Activated CD8-positive, alpha-beta T cell treated with anti-CD3 and anti-CD28 coated beads, Interleukin-2, amount 10 ng/mL, durations not matched to agents 7 days and 5 days (primary cell): ENCODE results near the gene PDE3A. TPM values are rescaled to one million over a fixed set of nuclear protein-coding genes. Genes with fewer than 3 reads are reported as not detected.

Source experiments
- ATAC-seq: fragments of 150-1000 bp; cut with Tn5 transposase; one replicate; pipeline ENCODE4 v1.10.0; 2021; ENCODE audit warnings: moderate library complexity
- CTCF ChIA-PET: fragments of 350-600 bp; sonication (Branson Sonifier 250); formaldehyde crosslinking; loops from one replicate; lab custom pipeline; 2021; ENCODE audit warnings: antibody characterized with exemption; lab: Charles Lee
- POLR2A ChIA-PET: fragments of 350-600 bp; sonication (Branson Sonifier 250); formaldehyde crosslinking; loops from one replicate; lab custom pipeline; 2021; ENCODE audit warnings: antibody characterized with exemption; lab: Charles Lee
- DNase-seq: peaks from one replicate; pipeline ENCODE4 v3.0.0-alpha.2; 2020
- H3K27ac Mint-ChIP-seq: one replicate; pipeline ENCODE4 v1.8.0; 2021; ENCODE audit warnings: mild to moderate bottlenecking, mixed read lengths
- H3K27me3 Mint-ChIP-seq: one replicate; pipeline ENCODE4 v1.8.0; 2021; ENCODE audit warnings: low read depth, mixed read lengths
- H3K36me3 Mint-ChIP-seq: one replicate; pipeline ENCODE4 v1.8.0; 2021; ENCODE audit warnings: low read depth, mixed read lengths
- H3K4me1 Mint-ChIP-seq: one replicate; pipeline ENCODE4 v1.8.0; 2021; ENCODE audit warnings: low read depth, mixed read lengths
- H3K4me3 Mint-ChIP-seq: one replicate; pipeline ENCODE4 v1.8.0; 2021; ENCODE audit warnings: mild to moderate bottlenecking, mixed read lengths
- H3K9me3 Mint-ChIP-seq: one replicate; pipeline ENCODE4 v1.8.0; 2022; ENCODE audit warnings: mixed read lengths; ENCODE audit not compliant: insufficient read depth
- total RNA-seq, 2 experiments: library from RNA; stranded (reverse); gene quantifications; one replicate each; pipeline ENCODE4 v1.2.3, GENCODE V29; 2021

The PDE3A gene
- total RNA-seq, 2 experiments from 2014 or later, result not detected

DNA sequence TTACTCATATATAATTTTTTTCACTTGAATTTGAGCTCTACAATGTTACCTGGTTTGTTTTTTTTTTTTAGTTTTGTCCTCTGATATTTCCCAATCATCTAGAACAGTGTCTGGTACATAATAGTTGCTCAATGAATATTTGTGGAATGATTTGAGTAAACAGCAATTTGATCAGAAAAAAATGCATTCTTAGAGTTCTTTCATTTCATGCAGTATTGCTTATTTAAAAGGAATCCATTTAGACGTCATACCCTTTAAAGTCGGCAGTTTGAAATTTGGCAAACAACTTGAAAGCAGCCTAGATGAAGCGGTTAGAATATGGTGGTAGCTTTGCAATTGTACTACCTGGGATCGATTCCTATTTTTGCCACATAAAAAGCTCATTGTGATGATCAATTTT is 140.0 kb downstream of the PDE3A start:
- H3K9me3 Mint-ChIP-seq, result no peaks in the 10 kb centered on the region
- CTCF ChIA-PET, result no interaction called here
- no peak overlapping the region for H3K4me3 Mint-ChIP-seq
- H3K27me3 Mint-ChIP-seq, result no peaks in the 10 kb centered on the region
- no peaks in the 10 kb centered on the region for H3K4me1 Mint-ChIP-seq
- POLR2A ChIA-PET, result no interaction called here
- no peaks in the 10 kb centered on the region for H3K36me3 Mint-ChIP-seq
- no peak for DNase-seq
- H3K27ac Mint-ChIP-seq, result no peak overlapping the region
- no peak for ATAC-seq

DNA sequence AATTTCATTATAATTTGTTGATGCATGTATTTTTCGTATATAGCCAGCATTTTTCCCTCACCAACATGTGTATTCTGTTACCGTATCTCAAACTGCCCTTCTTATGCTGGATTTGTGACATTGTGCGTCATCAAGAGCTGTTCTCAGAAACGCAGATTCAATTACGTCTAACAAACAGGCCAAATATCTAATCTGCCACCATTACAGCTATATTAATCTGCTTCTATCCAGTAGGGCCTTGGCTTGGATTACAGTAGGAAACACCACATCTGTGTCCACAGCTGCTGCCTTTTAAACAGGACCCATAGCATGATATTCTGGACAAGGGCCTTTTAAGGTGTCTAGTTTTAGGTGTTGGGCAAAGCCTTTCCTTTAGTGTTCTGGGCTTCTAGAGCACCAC is 140.6 kb downstream of the PDE3A start:
- Mint-ChIP-seq H3K9me3 (no peaks in the 10 kb centered on the region), H3K27me3 (no peaks in the 10 kb centered on the region), H3K4me1 (no peaks in the 10 kb centered on the region), H3K4me3 (no peak overlapping the region), H3K36me3 (no peaks in the 10 kb centered on the region), H3K27ac (no peak overlapping the region)
- POLR2A ChIA-PET, result no interaction called here
- ATAC-seq, result no peak
- CTCF ChIA-PET, result no interaction called here
- no peak for DNase-seq

DNA sequence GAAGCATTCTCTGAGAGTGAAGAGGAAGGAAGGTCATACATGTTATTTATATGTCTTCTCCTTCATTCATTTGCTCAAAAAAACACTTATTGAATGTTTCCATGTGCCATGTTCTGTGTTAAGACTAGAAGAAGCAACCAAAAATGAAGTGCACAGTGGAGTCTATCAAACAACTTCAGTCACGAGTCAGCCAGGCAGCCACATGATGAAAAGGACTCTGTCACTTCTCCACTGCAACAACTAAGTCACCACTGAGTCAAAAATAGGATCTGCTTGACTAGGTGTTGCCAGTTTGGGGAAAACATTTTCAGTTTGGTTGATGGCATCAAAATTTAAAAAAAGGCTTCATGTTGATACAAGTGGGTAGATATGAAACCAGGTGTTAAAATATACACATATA is 142.5 kb downstream of the PDE3A start:
- ChIA-PET CTCF (no interaction called here), POLR2A (no interaction called here)
- Mint-ChIP-seq H3K4me3 (no peak overlapping the region), H3K27me3 (no peaks in the 10 kb centered on the region), H3K27ac (no peak overlapping the region), H3K36me3 (no peaks in the 10 kb centered on the region), H3K4me1 (no peaks in the 10 kb centered on the region), H3K9me3 (no peaks in the 10 kb centered on the region)
- DNase-seq (no peak), ATAC-seq (no peak)

DNA sequence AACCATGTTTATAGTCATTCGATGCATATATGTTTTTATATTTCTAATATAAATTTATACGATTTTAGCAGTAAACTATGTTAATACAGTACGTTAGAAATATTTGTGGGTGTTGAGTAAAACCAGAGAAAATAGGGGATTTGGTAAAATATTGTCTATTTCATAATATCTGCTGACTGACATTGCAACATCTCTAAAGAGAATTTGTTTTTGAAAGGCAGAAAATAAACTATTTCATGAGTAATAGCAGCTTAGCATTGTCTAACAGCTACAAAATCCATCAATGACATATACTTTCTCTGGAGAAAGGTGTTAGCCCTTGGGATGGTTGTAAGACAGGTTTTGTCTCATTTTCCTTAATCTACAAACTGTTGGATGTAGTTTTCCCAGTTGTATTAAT is 144.9 kb downstream of the PDE3A start:
- Mint-ChIP-seq H3K9me3 (no peaks in the 10 kb centered on the region), H3K4me1 (no peaks in the 10 kb centered on the region), H3K36me3 (no peaks in the 10 kb centered on the region), H3K27me3 (no peaks in the 10 kb centered on the region), H3K27ac (no peak overlapping the region), H3K4me3 (no peak overlapping the region)
- CTCF ChIA-PET, result no interaction called here
- no peak for ATAC-seq
- POLR2A ChIA-PET, result no interaction called here
- no peak for DNase-seq

DNA sequence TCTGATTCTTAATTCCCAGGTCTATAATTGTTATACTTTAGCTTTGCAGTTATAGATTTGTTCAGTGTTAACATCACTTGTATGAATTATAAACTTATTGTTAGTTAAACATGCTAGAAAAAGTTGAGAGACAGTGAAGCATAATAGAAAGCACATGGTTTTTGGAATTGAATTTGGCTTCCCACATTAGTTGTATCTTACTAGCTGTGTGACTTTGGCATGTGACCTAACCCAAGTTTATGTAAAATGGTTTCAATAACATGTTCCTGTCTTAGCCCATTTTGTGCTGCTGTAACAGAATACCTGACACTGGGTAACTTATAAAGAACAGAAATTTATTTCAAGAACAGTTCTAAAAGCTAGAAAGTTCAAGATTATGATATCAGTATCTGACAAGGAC is 146.3 kb downstream of the PDE3A start:
- Mint-ChIP-seq H3K4me3 (no peak overlapping the region), H3K27me3 (no peaks in the 10 kb centered on the region), H3K4me1 (no peaks in the 10 kb centered on the region), H3K27ac (no peak overlapping the region), H3K36me3 (no peaks in the 10 kb centered on the region), H3K9me3 (no peaks in the 10 kb centered on the region)
- ChIA-PET CTCF (no interaction called here), POLR2A (no interaction called here)
- ATAC-seq, result no peak
- DNase-seq, result no peak

DNA sequence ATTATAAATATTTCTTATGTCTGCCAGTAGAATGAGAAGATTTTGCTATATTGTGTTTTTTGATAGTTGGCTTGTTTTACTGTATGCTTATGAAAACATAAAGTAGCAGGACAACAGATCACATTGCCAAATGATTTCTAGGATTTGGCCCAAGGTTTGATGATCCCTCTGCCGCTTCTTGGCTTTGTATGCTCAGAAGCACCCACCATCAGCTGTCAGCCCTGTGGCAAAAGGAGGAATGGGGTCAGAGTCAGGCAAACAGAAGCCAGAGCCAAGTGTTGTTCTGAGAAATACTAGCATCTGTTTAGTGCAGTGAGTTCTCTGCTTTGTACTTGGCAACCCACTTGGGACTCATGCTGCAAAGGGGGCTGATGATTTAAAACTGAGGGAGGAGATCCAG is 152.2 kb downstream of the PDE3A start:
- Mint-ChIP-seq H3K36me3 (no peaks in the 10 kb centered on the region), H3K4me3 (no peak overlapping the region), H3K9me3 (no peaks in the 10 kb centered on the region), H3K4me1 (no peaks in the 10 kb centered on the region), H3K27me3 (no peaks in the 10 kb centered on the region), H3K27ac (no peak overlapping the region)
- DNase-seq (no peak), ATAC-seq (no peak)
- ChIA-PET POLR2A (no interaction called here), CTCF (no interaction called here)

DNA sequence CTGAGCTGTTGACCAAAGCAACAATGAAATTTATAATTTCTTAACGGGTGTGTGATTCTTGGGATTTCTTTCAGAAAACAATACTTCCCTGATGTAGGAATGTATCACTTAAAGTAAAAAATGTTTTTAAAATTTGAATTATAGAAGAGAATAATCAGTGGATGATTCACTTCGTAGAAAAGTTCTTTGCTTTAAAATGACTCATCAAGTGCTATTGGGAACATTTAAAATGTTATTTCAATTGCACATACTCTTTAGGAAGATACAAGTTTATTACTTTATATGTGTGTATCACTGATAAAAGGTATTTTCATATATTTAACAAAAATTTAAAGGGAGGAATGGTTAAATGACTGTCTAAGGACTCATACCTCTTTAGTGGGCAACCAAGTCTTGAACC is 155.3 kb downstream of the PDE3A start:
- CTCF ChIA-PET, result no interaction called here
- H3K9me3 Mint-ChIP-seq, result no peaks in the 10 kb centered on the region
- ATAC-seq (no peak), DNase-seq (no peak)
- H3K27ac Mint-ChIP-seq, result no peak overlapping the region
- POLR2A ChIA-PET, result no interaction called here
- no peaks in the 10 kb centered on the region for H3K4me1 Mint-ChIP-seq
- H3K4me3 Mint-ChIP-seq, result no peak overlapping the region
- H3K27me3 Mint-ChIP-seq, result no peaks in the 10 kb centered on the region
- H3K36me3 Mint-ChIP-seq, result no peaks in the 10 kb centered on the region

DNA sequence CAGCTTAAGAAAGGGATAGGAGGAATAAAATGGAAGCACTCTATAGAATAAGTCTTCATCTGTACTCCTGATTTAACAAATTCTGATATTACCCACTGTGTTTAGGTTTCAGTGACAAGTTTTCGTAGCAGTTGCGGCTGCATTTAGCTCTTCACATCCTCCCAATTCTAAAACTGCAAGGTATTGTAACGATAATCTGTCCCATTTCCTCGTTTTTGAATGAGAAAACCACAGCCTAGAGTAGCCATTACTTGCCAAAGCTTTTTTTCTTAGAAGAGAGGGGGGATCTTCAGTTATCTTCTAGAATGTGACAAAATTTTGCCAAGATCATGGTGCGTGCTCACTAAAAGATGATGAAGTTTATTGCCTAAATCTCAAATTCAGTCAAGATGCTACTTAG is 155.8 kb downstream of the PDE3A start:
- ChIA-PET POLR2A (no interaction called here), CTCF (no interaction called here)
- Mint-ChIP-seq H3K9me3 (no peaks in the 10 kb centered on the region), H3K36me3 (no peaks in the 10 kb centered on the region), H3K27ac (no peak overlapping the region), H3K27me3 (no peaks in the 10 kb centered on the region), H3K4me1 (no peaks in the 10 kb centered on the region), H3K4me3 (no peak overlapping the region)
- DNase-seq (no peak), ATAC-seq (no peak)

DNA sequence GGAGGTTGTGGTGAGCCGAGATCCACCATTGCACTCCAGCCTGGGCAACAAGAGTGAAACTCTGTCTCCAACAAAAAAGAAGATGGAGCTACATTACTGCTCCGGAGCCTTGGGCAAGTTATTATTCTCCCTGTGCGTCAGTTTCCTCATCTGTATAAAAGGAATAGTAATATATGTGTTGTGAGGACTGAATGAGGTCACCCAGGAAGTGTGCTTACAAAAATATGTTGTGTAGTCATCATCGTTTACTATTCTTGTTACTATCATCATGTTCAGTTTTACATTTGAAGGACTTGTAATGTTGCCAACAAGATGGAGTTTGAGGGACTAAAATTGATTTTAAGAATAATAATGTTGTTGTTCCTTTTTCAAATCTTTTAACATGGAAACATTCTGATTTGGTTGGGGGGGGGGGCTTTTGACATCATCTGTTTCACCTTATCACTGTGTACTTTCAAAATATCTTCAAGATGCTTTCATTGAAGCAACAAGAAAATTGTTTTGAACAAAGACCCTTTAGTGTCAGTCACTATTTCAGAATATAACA is 156.8 kb downstream of the PDE3A start:
- ChIA-PET CTCF (no interaction called here), POLR2A (no interaction called here)
- H3K4me3 Mint-ChIP-seq, result no peak overlapping the region
- H3K4me1 Mint-ChIP-seq, result no peaks in the 10 kb centered on the region
- no peak overlapping the region for H3K27ac Mint-ChIP-seq
- no peaks in the 10 kb centered on the region for H3K27me3 Mint-ChIP-seq
- DNase-seq (no peak), ATAC-seq (no peak)
- H3K9me3 Mint-ChIP-seq, result no peaks in the 10 kb centered on the region
- no peaks in the 10 kb centered on the region for H3K36me3 Mint-ChIP-seq

DNA sequence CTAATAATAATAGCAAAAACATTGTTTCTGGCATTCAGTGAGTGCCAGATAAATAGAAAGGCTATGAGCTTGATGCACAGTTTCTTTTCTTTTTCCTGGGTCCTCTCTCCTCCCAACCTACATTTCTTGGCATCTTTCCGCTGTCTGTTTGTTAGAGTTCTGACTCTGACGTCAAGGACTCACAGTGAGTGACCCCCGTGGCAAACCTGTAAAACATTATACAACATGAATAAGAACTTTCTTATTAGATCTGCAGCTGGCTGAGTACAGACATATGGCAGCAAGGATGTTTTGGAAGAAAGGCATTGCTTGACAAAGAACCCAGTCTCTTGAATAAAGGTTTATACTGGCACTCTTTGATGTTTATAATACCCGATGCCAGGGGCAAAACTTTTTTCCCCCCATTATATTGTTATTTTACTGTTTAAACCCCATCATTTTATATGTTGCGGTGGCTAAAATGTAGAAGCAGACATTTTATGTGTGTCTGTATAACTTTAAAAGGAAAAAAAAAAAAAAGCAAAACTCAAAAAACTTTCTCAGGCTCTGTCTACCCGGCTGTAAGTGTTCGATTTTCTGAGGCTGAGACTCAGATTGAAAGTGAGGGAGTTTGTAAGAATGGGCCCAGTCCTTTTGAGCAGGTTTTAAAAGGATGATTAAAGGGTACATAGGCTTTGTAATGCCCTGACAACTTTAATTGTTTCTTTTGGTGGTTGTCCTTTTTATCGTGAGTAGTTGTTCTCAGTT is 159.3 kb downstream of the PDE3A start:
- H3K4me1 Mint-ChIP-seq, result no peaks in the 10 kb centered on the region
- POLR2A ChIA-PET, result no interaction called here
- H3K27me3 Mint-ChIP-seq, result no peaks in the 10 kb centered on the region
- H3K9me3 Mint-ChIP-seq, result no peaks in the 10 kb centered on the region
- DNase-seq (no peak), ATAC-seq (no peak)
- no peaks in the 10 kb centered on the region for H3K36me3 Mint-ChIP-seq
- CTCF ChIA-PET, result no interaction called here
- H3K4me3 Mint-ChIP-seq, result no peak overlapping the region
- H3K27ac Mint-ChIP-seq, result no peak overlapping the region

DNA sequence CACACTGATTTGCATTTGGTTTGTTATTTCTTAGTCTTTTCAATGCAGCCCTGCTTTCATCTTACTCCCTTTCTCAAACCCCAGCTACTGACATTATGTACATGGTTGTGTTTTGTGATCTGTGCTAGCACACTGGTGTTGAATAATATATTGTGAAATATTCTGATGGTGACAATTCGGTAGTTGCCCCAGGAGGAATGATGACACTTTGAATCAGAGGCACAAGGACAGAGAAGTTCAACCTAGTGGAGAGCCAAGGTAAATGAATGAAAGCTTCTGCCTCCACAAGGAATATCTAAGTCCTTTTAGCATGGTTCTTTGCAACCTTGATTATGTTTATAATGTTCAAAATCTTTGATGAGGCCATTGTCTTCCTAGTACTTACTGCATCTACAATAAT is 159.9 kb downstream of the PDE3A start:
- Mint-ChIP-seq H3K27ac (no peak overlapping the region), H3K36me3 (no peaks in the 10 kb centered on the region), H3K4me3 (no peak overlapping the region), H3K4me1 (no peaks in the 10 kb centered on the region), H3K27me3 (no peaks in the 10 kb centered on the region), H3K9me3 (no peaks in the 10 kb centered on the region)
- ChIA-PET POLR2A (no interaction called here), CTCF (no interaction called here)
- DNase-seq (no peak), ATAC-seq (no peak)

DNA sequence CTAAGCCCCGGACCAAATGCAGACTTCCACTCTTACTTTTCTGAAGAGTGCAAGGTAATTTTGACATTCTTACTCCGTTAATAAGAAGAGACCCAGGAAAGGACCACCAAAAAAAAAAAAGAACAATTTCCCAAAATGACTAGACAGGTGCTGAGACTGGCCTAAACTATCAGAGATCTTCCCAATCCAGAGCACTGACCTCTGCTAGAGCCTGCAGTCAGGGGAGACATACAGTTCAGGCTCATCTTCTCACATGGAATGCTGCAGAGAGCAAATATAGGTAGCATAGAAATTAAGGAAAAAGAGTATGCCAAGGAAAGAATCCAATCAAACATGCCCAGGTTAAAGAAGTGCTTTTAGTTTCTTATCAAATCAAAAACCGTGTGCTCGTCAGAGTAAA is 177.9 kb downstream of the PDE3A start:
- H3K4me1 Mint-ChIP-seq, result no peaks in the 10 kb centered on the region
- no peaks in the 10 kb centered on the region for H3K27me3 Mint-ChIP-seq
- POLR2A ChIA-PET, result no interaction called here

More for the DNA sequence above, 177.9 kb downstream of the PDE3A start:
- H3K9me3 Mint-ChIP-seq, result no peaks in the 10 kb centered on the region
- DNase-seq (no peak), ATAC-seq (no peak)
- H3K27ac Mint-ChIP-seq, result no peak overlapping the region
- CTCF ChIA-PET, result no interaction called here
- no peaks in the 10 kb centered on the region for H3K36me3 Mint-ChIP-seq
- no peak overlapping the region for H3K4me3 Mint-ChIP-seq
